Measurements from ENCODE around the gene CYP1B1. TPM values are rescaled to one million over a fixed set of nuclear protein-coding genes. Genes with fewer than 3 reads are reported as not detected.
"Not testable (repeated sequence)": the region's sequence is repeated elsewhere in the genome, so short reads cannot be mapped to it uniquely, and the experiment has no call there.

The CYP1B1 gene
- total RNA-seq, 3 donors from 2014 or later = 6.3 to 13.9 (median 11.4) TPM

GRCh38 chr2:38038682-38039081, 37.3 kb downstream of the CYP1B1 start:
- Mint-ChIP-seq H3K4me1 (ENCODE audit: low read depth) (peaks cover 10% of the 10 kb centered on the region), H3K4me3 (no peak overlapping the region), H3K36me3 (ENCODE audit: insufficient read depth) (no peaks in the 10 kb centered on the region), H3K9me3 (no peaks in the 10 kb centered on the region), H3K27me3 (ENCODE audit: low read depth) (peaks cover 44% of the 10 kb centered on the region)
- no peak for DNase-seq
- no peak for ATAC-seq

- no peaks in the 10 kb centered on the region for H3K9me3 Mint-ChIP-seq
- H3K4me3 Mint-ChIP-seq = peak overlapping the region; percentile 68
- H3K36me3 Mint-ChIP-seq (ENCODE audit: insufficient read depth) = no peaks in the 10 kb centered on the region
- peaks cover 10% of the 10 kb centered on the region for H3K4me1 Mint-ChIP-seq (ENCODE audit: low read depth)
- ATAC-seq (peak; percentile 72 to 81), DNase-seq (no peak)
- peaks cover 44% of the 10 kb centered on the region for H3K27me3 Mint-ChIP-seq (ENCODE audit: low read depth)
Measured at GRCh38 chr2:38037757-38038621, 38.0 kb downstream of the CYP1B1 start.

- Mint-ChIP-seq H3K36me3 (ENCODE audit: insufficient read depth) (no peaks in the 10 kb centered on the region), H3K27me3 (ENCODE audit: low read depth) (peaks cover 44% of the 10 kb centered on the region), H3K4me1 (ENCODE audit: low read depth) (peaks cover 10% of the 10 kb centered on the region), H3K4me3 (no peak overlapping the region), H3K9me3 (no peaks in the 10 kb centered on the region)
- ATAC-seq (no peak), DNase-seq (no peak)
Measured at GRCh38 chr2:38037325-38037724, 38.6 kb downstream of the CYP1B1 start.

GRCh38 chr2:38035968-38036367, 40.0 kb downstream of the CYP1B1 start:
- H3K4me1 Mint-ChIP-seq (ENCODE audit: low read depth) = peaks cover 10% of the 10 kb centered on the region
- DNase-seq = no peak
- H3K27me3 Mint-ChIP-seq (ENCODE audit: low read depth) = peaks cover 44% of the 10 kb centered on the region
- no peaks in the 10 kb centered on the region for H3K9me3 Mint-ChIP-seq
- no peak overlapping the region for H3K4me3 Mint-ChIP-seq
- H3K36me3 Mint-ChIP-seq (ENCODE audit: insufficient read depth) = no peaks in the 10 kb centered on the region
- no peak for ATAC-seq

GRCh38 chr2:38033646-38034045, 42.3 kb downstream of the CYP1B1 start:
- DNase-seq (no peak), ATAC-seq (no peak)
- Mint-ChIP-seq H3K4me1 (ENCODE audit: low read depth) (peaks cover 10% of the 10 kb centered on the region), H3K36me3 (ENCODE audit: insufficient read depth) (no peaks in the 10 kb centered on the region), H3K4me3 (no peak overlapping the region), H3K9me3 (no peaks in the 10 kb centered on the region), H3K27me3 (ENCODE audit: low read depth) (peaks cover 39% of the 10 kb centered on the region)

- Mint-ChIP-seq H3K36me3 (ENCODE audit: insufficient read depth) (no peaks in the 10 kb centered on the region), H3K4me1 (ENCODE audit: low read depth) (peaks cover 5% of the 10 kb centered on the region), H3K27me3 (ENCODE audit: low read depth) (peaks cover 33% of the 10 kb centered on the region), H3K4me3 (no peak overlapping the region), H3K9me3 (no peaks in the 10 kb centered on the region)
- ATAC-seq (no peak), DNase-seq (no peak)
Measured at GRCh38 chr2:38032946-38033345, 43.0 kb downstream of the CYP1B1 start.

GRCh38 chr2:38030635-38031355, 45.2 kb downstream of the CYP1B1 start:
- H3K4me3 Mint-ChIP-seq = no peak overlapping the region
- H3K9me3 Mint-ChIP-seq = no peaks in the 10 kb centered on the region
- no peaks in the 10 kb centered on the region for H3K4me1 Mint-ChIP-seq (ENCODE audit: low read depth)

GRCh38 chr2:38029512-38029911, 46.4 kb downstream of the CYP1B1 start:
- Mint-ChIP-seq H3K27me3 (ENCODE audit: low read depth) (peaks cover 17% of the 10 kb centered on the region), H3K4me1 (ENCODE audit: low read depth) (no peaks in the 10 kb centered on the region), H3K4me3 (no peak overlapping the region), H3K36me3 (ENCODE audit: insufficient read depth) (no peaks in the 10 kb centered on the region), H3K9me3 (no peaks in the 10 kb centered on the region)
- DNase-seq (no peak), ATAC-seq (no peak)

More at GRCh38 chr2:38030635-38031355, 45.2 kb downstream of the CYP1B1 start:
- no peak for ATAC-seq
- H3K27me3 Mint-ChIP-seq (ENCODE audit: low read depth) = peaks cover 20% of the 10 kb centered on the region
- DNase-seq = no peak
- H3K36me3 Mint-ChIP-seq (ENCODE audit: insufficient read depth) = no peaks in the 10 kb centered on the region

GRCh38 chr2:38028829-38029228, 47.1 kb downstream of the CYP1B1 start:
- H3K4me3 Mint-ChIP-seq = no peak overlapping the region
- DNase-seq = no peak
- no peaks in the 10 kb centered on the region for H3K4me1 Mint-ChIP-seq (ENCODE audit: low read depth)
- peaks cover 15% of the 10 kb centered on the region for H3K27me3 Mint-ChIP-seq (ENCODE audit: low read depth)
- no peak for ATAC-seq
- H3K9me3 Mint-ChIP-seq = no peaks in the 10 kb centered on the region
- no peaks in the 10 kb centered on the region for H3K36me3 Mint-ChIP-seq (ENCODE audit: insufficient read depth)

GRCh38 chr2:38026846-38027245, 49.1 kb downstream of the CYP1B1 start:
- DNase-seq = no peak
- ATAC-seq = no peak
- Mint-ChIP-seq H3K27me3 (ENCODE audit: low read depth) (peaks cover 15% of the 10 kb centered on the region), H3K9me3 (no peaks in the 10 kb centered on the region), H3K4me1 (ENCODE audit: low read depth) (no peaks in the 10 kb centered on the region), H3K4me3 (no peak overlapping the region), H3K36me3 (ENCODE audit: insufficient read depth) (no peaks in the 10 kb centered on the region)

- H3K4me1 Mint-ChIP-seq (ENCODE audit: low read depth) = no peaks in the 10 kb centered on the region
- no peak overlapping the region for H3K4me3 Mint-ChIP-seq
- ATAC-seq (no peak), DNase-seq (no peak)
- peaks cover 4% of the 10 kb centered on the region for H3K27me3 Mint-ChIP-seq (ENCODE audit: low read depth)
- peaks cover 2% of the 10 kb centered on the region for H3K36me3 Mint-ChIP-seq (ENCODE audit: insufficient read depth)
- no peaks in the 10 kb centered on the region for H3K9me3 Mint-ChIP-seq
Measured at GRCh38 chr2:38021589-38021988, 54.4 kb downstream of the CYP1B1 start.

GRCh38 chr2:38020359-38021069, 55.4 kb downstream of the CYP1B1 start:
- not testable (repeated sequence) for H3K4me3 Mint-ChIP-seq; H3K36me3 Mint-ChIP-seq (ENCODE audit: insufficient read depth); DNase-seq; H3K27me3 Mint-ChIP-seq (ENCODE audit: low read depth); H3K9me3 Mint-ChIP-seq; ATAC-seq; H3K4me1 Mint-ChIP-seq (ENCODE audit: low read depth)

- no peaks in the 10 kb centered on the region for H3K4me1 Mint-ChIP-seq (ENCODE audit: low read depth)
- no peaks in the 10 kb centered on the region for H3K27me3 Mint-ChIP-seq (ENCODE audit: low read depth)
- DNase-seq (no peak), ATAC-seq (no peak)
- H3K4me3 Mint-ChIP-seq = no peak overlapping the region
- peaks cover 2% of the 10 kb centered on the region for H3K36me3 Mint-ChIP-seq (ENCODE audit: insufficient read depth)
- H3K9me3 Mint-ChIP-seq = no peaks in the 10 kb centered on the region
Measured at GRCh38 chr2:38017836-38018235, 58.1 kb downstream of the CYP1B1 start.
